ENCODE data around the gene EVPLL. TPM values are rescaled to one million over a fixed set of nuclear protein-coding genes. Genes with fewer than 3 reads are reported as not detected.

EVPLL gene
- total and polyA plus RNA-seq, 2 of the 4 experiments (the other 2 are of a cell fraction): not detected

GRCh38 chr17:18353541-18353940 lies 24.0 kb upstream of the EVPLL start:
- H3K4me2 ChIP-seq (ENCODE audit: low read depth, low read length): no peak overlapping the region
- in situ Hi-C loops (cut with MboI; ENCODE audit: low sequenced_read_pairs) (no loop called here), intact Hi-C loops (cut with micrococcal nuclease) (no loop called here), dilution Hi-C loops (cut with HindIII; ENCODE audit: low sequenced_read_pairs, unreplicated experiment) (no loop called here)
- no peak overlapping the region for H2BK15ac ChIP-seq (ENCODE audit: low read depth, low read length)
- ChIA-PET CTCF (no interaction called here), POLR2A (ENCODE audit: unreplicated experiment) (no interaction called here)
- no peak overlapping the region for H3K23ac ChIP-seq (ENCODE audit: low read depth, low read length)
- H4K20me1 ChIP-seq (ENCODE audit: insufficient read depth, low read length): no peaks in the 10 kb centered on the region
- H2BK20ac ChIP-seq (ENCODE audit: low read depth, low read length): no peak overlapping the region
- no peak overlapping the region for H3K14ac ChIP-seq (replicated peaks; ENCODE audit: low read depth, low read length)
- no peak for TF ChIP-seq MAZ (IDR thresholded peaks at IDR 0.05; ENCODE audit: borderline replicate concordance, low read depth, low read length)
- no peak for TF ChIP-seq MAFK (IDR thresholded peaks at IDR 0.05; ENCODE audit: low read depth, low read length)
- TF ChIP-seq ELK1 (IDR thresholded peaks at IDR 0.05; ENCODE audit: borderline replicate concordance, low read depth, low read length): no peak
- TF ChIP-seq POLR2A (IDR thresholded peaks at IDR 0.05; ENCODE audit: low read depth, low read length): no peak
- no peak for TF ChIP-seq SMC3 (IDR thresholded peaks at IDR 0.05; ENCODE audit: low read depth, low read length)
- no peak for TF ChIP-seq BHLHE40 (IDR thresholded peaks at IDR 0.05; ENCODE audit: low read depth, low read length)
- no peak for TF ChIP-seq CTCF (conservative IDR thresholded peaks at IDR 0.05; ENCODE audit: low read depth, low read length)
- no peak for TF ChIP-seq MXI1 (IDR thresholded peaks at IDR 0.05; ENCODE audit: borderline replicate concordance, low read depth, low read length)
- no peak for TF ChIP-seq FOS (IDR thresholded peaks at IDR 0.05; ENCODE audit: low read depth, low read length)
- TF ChIP-seq CEBPB (IDR thresholded peaks at IDR 0.05; ENCODE audit: low read depth, low read length): no peak
- no peak for TF ChIP-seq RCOR1 (IDR thresholded peaks at IDR 0.05; ENCODE audit: insufficient replicate concordance, low read length)
- TF ChIP-seq CHD1 (IDR thresholded peaks at IDR 0.05; ENCODE audit: low read depth, low read length): no peak
- no peak for TF ChIP-seq USF2 (IDR thresholded peaks at IDR 0.05; ENCODE audit: low read depth, low read length)
- no peak overlapping the region for H3K18ac ChIP-seq (ENCODE audit: low read depth, low read length)
- H3K9me3 ChIP-seq (ENCODE audit: control insufficient read depth, insufficient read depth, low read length): no peaks in the 10 kb centered on the region
- no peak overlapping the region for H3K56ac ChIP-seq (ENCODE audit: extremely low read depth, insufficient read depth, low read length)
- H2BK120ac ChIP-seq (ENCODE audit: low read depth, low read length): no peak overlapping the region
- H3K79me1 ChIP-seq (ENCODE audit: low read depth in 1 of 2, low read length in 2 of 2): no peaks in the 10 kb centered on the region
- H3K27me3 ChIP-seq (ENCODE audit: control insufficient read depth, insufficient read depth, low read length): no peaks in the 10 kb centered on the region
- WGBS, 2 experiments (ENCODE audit: extremely low coverage in 2 of 2, insufficient read length in 1 of 2): no CpG with 5 or more reads among the region's 6 CpGs
- H3K4me1 ChIP-seq (ENCODE audit: control insufficient read depth, insufficient read depth, low read length): no peaks in the 10 kb centered on the region
- H2BK5ac ChIP-seq (ENCODE audit: low read depth, low read length, poor library complexity, severe bottlenecking): no peak overlapping the region
- no peak overlapping the region for H3K27ac ChIP-seq (ENCODE audit: insufficient read depth, low read length)
- H4K5ac ChIP-seq (ENCODE audit: low read depth, low read length): no peak overlapping the region
- H2AFZ ChIP-seq (replicated peaks; ENCODE audit: low read length, poor library complexity): no peak overlapping the region
- no peak overlapping the region for H4K91ac ChIP-seq (ENCODE audit: insufficient read depth, low read depth, low read length)
- H2AK9ac ChIP-seq (replicated peaks; ENCODE audit: low read depth, low read length, poor library complexity): no peak overlapping the region
- no peak overlapping the region for H4K8ac ChIP-seq (ENCODE audit: low read depth in 2 of 2, low read length in 2 of 2)
- ATAC-seq (ENCODE audit: low read depth) (no peak), DNase-seq (no peak)
- no peak overlapping the region for H3K9ac ChIP-seq (ENCODE audit: low read depth, low read length)
- no peak overlapping the region for H3K4ac ChIP-seq (ENCODE audit: low read depth, low read length)
- BruUV-seq (replicated peaks): no TSS peak
- no peak overlapping the region for H3K4me3 ChIP-seq (ENCODE audit: insufficient read depth, low read depth, low read length)
- no peaks in the 10 kb centered on the region for H3K9me1 ChIP-seq (ENCODE audit: insufficient read depth, low read length)
- H2AK5ac ChIP-seq (ENCODE audit: low read depth, low read length): no peak overlapping the region
- H3K36me3 ChIP-seq (ENCODE audit: control insufficient read depth, insufficient read depth, low read length): no peaks in the 10 kb centered on the region
